Fibroblast of lung (primary cell): ENCODE measurements around the gene IMMP2L.

Experiments used
- CTCF ChIP-seq, 2 donors: IDR thresholded peaks in 1 of 2; conservative IDR thresholded peaks in 1 of 2; 1 replicate in 1 of 2; 2 replicates in 1 of 2; pipeline ENCODE4 v1.5.1; 2011 to 2012; ENCODE audit warnings: low read length in 2 of 2, control low read depth in 1 of 2, inconsistent platforms in 1 of 2, low read depth in 1 of 2, mild to moderate bottlenecking in 1 of 2
- EZH2 ChIP-seq: IDR thresholded peaks from 2 replicates; pipeline ENCODE4 v1.5.1; 2012; ENCODE audit warnings: low read length, control low read depth, mild to moderate bottlenecking; ENCODE audit errors: missing control alignments

GRCh38 chr7:111265394-111265793 lies 296.9 kb downstream of the IMMP2L start:
- TF ChIP-seq CTCF (conservative IDR thresholded peaks at IDR 0.05 in 1 of 2, IDR thresholded peaks at IDR 0.05 in 1 of 2; ENCODE audit: low read depth in 1 of 2, low read length in 2 of 2) = no peak
- TF ChIP-seq EZH2 = no peak
